HG03159 (cell line): ENCODE data around the gene GRIN3A.

Experiments used
- ATAC-seq: cut with Tn5 transposase; IDR thresholded peaks from one replicate; pipeline ENCODE4 v1.9.1; 2021; ENCODE audit warnings: mild to moderate bottlenecking, moderate library complexity; ENCODE audit not compliant: unreplicated experiment

The GRIN3A gene

GRCh38 chr9:101530076-101530711, 208.3 kb downstream of the GRIN3A start:
- peak; percentile 45 for ATAC-seq

- ATAC-seq: no peak
These were observed 210.4 kb downstream of the GRIN3A start for GRCh38 chr9:101528015-101528414.

GRCh38 chr9:101527066-101527465, 211.4 kb downstream of the GRIN3A start:
- no peak for ATAC-seq

DNA sequence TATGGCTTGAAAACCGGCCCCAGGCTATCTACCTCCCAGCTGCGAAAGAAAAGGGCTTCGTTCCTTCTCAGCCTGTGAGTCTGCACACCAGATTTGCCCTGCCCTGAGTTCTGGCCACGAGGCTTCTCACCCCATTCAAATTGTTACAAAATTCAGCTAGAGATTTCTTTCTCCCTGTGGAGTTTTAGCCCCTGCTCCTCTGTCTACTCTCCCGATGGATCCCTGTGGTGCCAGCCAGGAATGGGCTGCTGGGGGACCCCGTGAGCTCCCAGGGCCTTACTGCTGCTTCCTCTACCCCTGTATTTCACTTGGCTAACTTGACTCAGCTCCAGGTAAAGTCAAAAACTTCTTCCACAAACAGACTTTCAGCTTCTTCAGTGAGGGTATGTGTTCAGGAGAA, 214.1 kb downstream of the GRIN3A start:
- ATAC-seq: no peak
